IMR-90 (cell line): ENCODE measurements around the gene PLA2G4A. TPM values are rescaled to one million over a fixed set of nuclear protein-coding genes. Genes with fewer than 3 reads are reported as not detected.

Experiments used
- ATAC-seq: fragments of 200-7000 bp; cut with Tn5 transposase; 2 replicates; pipeline ENCODE4 v1.9.1; 2020; ENCODE audit warnings: low read depth, mild to moderate bottlenecking, moderate library complexity
- BruUV-seq: library from RNA; stranded (reverse); fragments of 400-500 nt; replicated peaks from 2 replicates; lab custom pipeline; 2021; lab: Mats Ljungman, UMichigan
- CTCF ChIA-PET: fragments of 300-600 bp; formaldehyde crosslinking; extraction: SDS; loops from one replicate; lab custom pipeline; 2021; ENCODE audit warnings: antibody characterized with exemption; lab: Yijun Ruan, JAX
- POLR2A ChIA-PET: fragments of 300-600 bp; sonication (Branson Sonifier 250); formaldehyde crosslinking; loops from one replicate; lab custom pipeline; 2022; ENCODE audit warnings: antibody characterized with exemption; ENCODE audit not compliant: unreplicated experiment; lab: Charles Lee
- DNase-seq: peaks from one replicate; pipeline ENCODE4 v3.0.0; 2013
- H2AFZ ChIP-seq: replicated peaks from 2 replicates; pipeline ENCODE3; 2013; ENCODE audit warnings: low read length, mild to moderate bottlenecking; ENCODE audit not compliant: poor library complexity
- H2AK5ac ChIP-seq: 2 replicates; pipeline ENCODE4 v1.6.1; 2013; ENCODE audit warnings: low read depth, low read length, inconsistent platforms
- H2AK9ac ChIP-seq: replicated peaks from 2 replicates; pipeline ENCODE3; 2013; ENCODE audit warnings: mild to moderate bottlenecking, low read depth, low read length, moderate library complexity; ENCODE audit not compliant: poor library complexity
- H2BK120ac ChIP-seq: 2 replicates; pipeline ENCODE4 v1.6.1; 2013; ENCODE audit warnings: low read depth, low read length, inconsistent platforms
- H2BK15ac ChIP-seq: 3 replicates; pipeline ENCODE4 v1.6.1; 2013; ENCODE audit warnings: low read depth, low read length, inconsistent platforms
- H2BK20ac ChIP-seq: 2 replicates; pipeline ENCODE4 v1.6.1; 2013; ENCODE audit warnings: low read depth, mild to moderate bottlenecking, inconsistent platforms, low read length, moderate library complexity
- H2BK5ac ChIP-seq: 2 replicates; pipeline ENCODE4 v1.6.1; 2013; ENCODE audit warnings: mild to moderate bottlenecking, low read depth, low read length, inconsistent platforms; ENCODE audit not compliant: poor library complexity, severe bottlenecking
- H3K14ac ChIP-seq: replicated peaks from 2 replicates; pipeline ENCODE4 v1.6.1; 2013; ENCODE audit warnings: low read depth, low read length, inconsistent platforms
- H3K18ac ChIP-seq: 2 replicates; pipeline ENCODE4 v1.6.1; 2013; ENCODE audit warnings: low read depth, low read length, control low read depth
- H3K23ac ChIP-seq: 2 replicates; pipeline ENCODE4 v1.6.1; 2013; ENCODE audit warnings: low read depth, low read length, inconsistent platforms
- H3K27ac ChIP-seq: 2 replicates; pipeline ENCODE4 v1.5.1; 2013; ENCODE audit warnings: mild to moderate bottlenecking, control low read depth, low read length; ENCODE audit not compliant: insufficient read depth
- H3K27me3 ChIP-seq: 2 replicates; pipeline ENCODE4 v1.6.1; 2013; ENCODE audit warnings: low read length; ENCODE audit not compliant: control insufficient read depth, insufficient read depth
- H3K36me3 ChIP-seq: 2 replicates; pipeline ENCODE4 v1.6.1; 2013; ENCODE audit warnings: low read length, mixed read lengths; ENCODE audit not compliant: control insufficient read depth, insufficient read depth
- H3K4ac ChIP-seq: 2 replicates; pipeline ENCODE4 v1.6.1; 2013; ENCODE audit warnings: low read depth, low read length, inconsistent platforms
- H3K4me1 ChIP-seq: 2 replicates; pipeline ENCODE4 v1.6.1; 2013; ENCODE audit warnings: low read length, mixed read lengths; ENCODE audit not compliant: control insufficient read depth, insufficient read depth
- H3K4me2 ChIP-seq: 2 replicates; pipeline ENCODE4 v1.6.1; 2013; ENCODE audit warnings: low read depth, mild to moderate bottlenecking, control low read depth, low read length, moderate library complexity
- H3K4me3 ChIP-seq: 2 replicates; pipeline ENCODE4 v1.5.1; 2013; ENCODE audit warnings: low read depth, mild to moderate bottlenecking, control low read depth, low read length, moderate library complexity; ENCODE audit not compliant: insufficient read depth
- H3K56ac ChIP-seq: 2 replicates; pipeline ENCODE4 v1.6.1; 2013; ENCODE audit warnings: low read length, inconsistent platforms; ENCODE audit not compliant: insufficient read depth; ENCODE audit errors: extremely low read depth
- H3K79me1 ChIP-seq, 2 experiments: 2 replicates each; pipeline ENCODE4 v1.6.1; 2013; ENCODE audit warnings: low read length in 2 of 2, inconsistent platforms in 1 of 2, low read depth in 1 of 2
- H3K9ac ChIP-seq: 2 replicates; pipeline ENCODE4 v1.6.1; 2013; ENCODE audit warnings: low read depth, low read length, control low read depth
- H3K9me1 ChIP-seq: 2 replicates; pipeline ENCODE4 v1.6.1; 2013; ENCODE audit warnings: low read length, inconsistent platforms; ENCODE audit not compliant: insufficient read depth
- H3K9me3 ChIP-seq: 2 replicates; pipeline ENCODE4 v1.6.1; 2013; ENCODE audit warnings: low read length; ENCODE audit not compliant: control insufficient read depth, insufficient read depth
- H4K20me1 ChIP-seq: 2 replicates; pipeline ENCODE4 v1.6.1; 2013; ENCODE audit warnings: low read length, inconsistent platforms; ENCODE audit not compliant: insufficient read depth
- H4K5ac ChIP-seq: 2 replicates; pipeline ENCODE4 v1.6.1; 2013; ENCODE audit warnings: mild to moderate bottlenecking, low read depth, low read length, control low read depth
- H4K8ac ChIP-seq, 2 experiments: 2 replicates each; pipeline ENCODE4 v1.6.1; 2013; ENCODE audit warnings: low read depth in 2 of 2, low read length in 2 of 2, control low read depth in 1 of 2, inconsistent platforms in 1 of 2
- H4K91ac ChIP-seq: 2 replicates; pipeline ENCODE4 v1.6.1; 2013; ENCODE audit warnings: low read depth, low read length, inconsistent platforms; ENCODE audit not compliant: insufficient read depth
- CEBPB ChIP-seq: IDR thresholded peaks from 2 replicates; pipeline ENCODE4 v1.6.1; 2012; ENCODE audit warnings: low read depth, low read length, improper control_type of control experiment
- MAFK ChIP-seq: IDR thresholded peaks from 2 replicates; pipeline ENCODE4 v1.6.1; 2012; ENCODE audit warnings: low read depth, low read length, improper control_type of control experiment
- POLR2A ChIP-seq: IDR thresholded peaks from 2 replicates; pipeline ENCODE4 v1.6.1; 2012; ENCODE audit warnings: mild to moderate bottlenecking, low read depth, low read length
- RCOR1 ChIP-seq: IDR thresholded peaks from 2 replicates; pipeline ENCODE4 v1.6.1; 2012; ENCODE audit warnings: mild to moderate bottlenecking, low read length, improper control_type of control experiment; ENCODE audit not compliant: insufficient replicate concordance
- USF2 ChIP-seq: fragments of 150-350 bp; IDR thresholded peaks from 2 replicates; pipeline ENCODE4 v1.6.1; 2017; ENCODE audit warnings: mild to moderate bottlenecking, antibody characterized with exemption, low read length, low read depth
- WGBS, 2 experiments: methylation state at CpG; one replicate each; pipeline versions ENCODE4 v1.1.5 to v1.1.7; 2013; ENCODE audit warnings: missing lambda C conversion rate in 2 of 2; ENCODE audit not compliant: insufficient read length in 1 of 2; ENCODE audit errors: extremely low coverage in 2 of 2; 5-methylcytosine and 5-hydroxymethylcytosine counted together
- dilution Hi-C: fragments of 300-500 bp; cut with HindIII; formaldehyde crosslinking; loops from one replicate; pipeline ENCODE4 v1.14.3; 2018; ENCODE audit warnings: low sequenced_read_pairs; ENCODE audit not compliant: unreplicated experiment
- in situ Hi-C: fragments of 300-500 bp; cut with MboI; formaldehyde crosslinking; loops from 3 replicates; pipeline ENCODE4 v1.14.3; 2019; ENCODE audit warnings: low sequenced_read_pairs, inconsistent platforms, mixed read lengths
- intact Hi-C: fragments of 100-400 bp; cut with micrococcal nuclease; formaldehyde crosslinking; loops from 2 replicates; pipeline ENCODE4 v1.10.0; 2022
- polyA plus RNA-seq, 3 experiments: library from polyadenylated mRNA; depleted of rRNA; stranded (reverse); fragments of >200 nt; gene quantifications; 2 replicates each; pipeline ENCODE4 v1.2.3, GENCODE V29; 2012; ENCODE audit warnings: low replicate concordance in 1 of 3
- total RNA-seq: library from RNA; depleted of rRNA; stranded (reverse); fragments of >200 nt; gene quantifications from 2 replicates; pipeline ENCODE4 v1.2.3, GENCODE V29; 2012

Gene PLA2G4A
- total and polyA plus RNA-seq, 2 of the 4 experiments (the other 2 are of a cell fraction), result 1.6 to 3.8 TPM

- H3K56ac ChIP-seq, result no peak overlapping the region
- in situ Hi-C loops (no loop called here), intact Hi-C loops (loop anchor here (10.0 kb wide), 1 partner anchor 1082 kb away; no protein-coding TSS in a partner anchor), dilution Hi-C loops (no loop called here)
- H2AK9ac ChIP-seq, result no peak overlapping the region
- no peak overlapping the region for H3K4me2 ChIP-seq
- no peak overlapping the region for H3K23ac ChIP-seq
- no peak overlapping the region for H3K27ac ChIP-seq
- H3K9ac ChIP-seq, result no peak overlapping the region
- peaks cover 2% of the 10 kb centered on the region for H3K9me3 ChIP-seq
- DNase-seq (no peak), ATAC-seq (no peak)
- no peak overlapping the region for H3K4ac ChIP-seq
- no peaks in the 10 kb centered on the region for H3K9me1 ChIP-seq
- no peaks in the 10 kb centered on the region for H3K4me1 ChIP-seq
- H3K79me1 ChIP-seq, result no peaks in the 10 kb centered on the region
- no CpG with 5 or more reads among the region's 4 CpGs for WGBS, 2 experiments
- POLR2A ChIA-PET, result no interaction called here
- H2AK5ac ChIP-seq, result no peak overlapping the region
- H2BK5ac ChIP-seq, result no peak overlapping the region
- H3K27me3 ChIP-seq, result no peaks in the 10 kb centered on the region
- CTCF ChIA-PET, result no interaction called here
- H3K18ac ChIP-seq, result no peak overlapping the region
- H4K20me1 ChIP-seq, result no peaks in the 10 kb centered on the region
- H2BK120ac ChIP-seq, result no peak overlapping the region
- no peaks in the 10 kb centered on the region for H3K36me3 ChIP-seq
- H3K14ac ChIP-seq, result no peak overlapping the region
- H4K8ac ChIP-seq, result no peak overlapping the region
- H2AFZ ChIP-seq, result no peak overlapping the region
- BruUV-seq, result no TSS peak
- H2BK20ac ChIP-seq, result no peak overlapping the region
- H4K91ac ChIP-seq, result no peak overlapping the region
- TF ChIP-seq CEBPB (no peak), USF2 (no peak), RCOR1 (no peak), POLR2A (no peak), MAFK (no peak)
- H2BK15ac ChIP-seq, result no peak overlapping the region
- no peak overlapping the region for H3K4me3 ChIP-seq
- H4K5ac ChIP-seq, result no peak overlapping the region
Measured at GRCh38 chr1:187032316-187032981, 203.7 kb downstream of the PLA2G4A start.
